AG10803 (cell line): ENCODE results near the gene RSRC2.
"Not testable (repeated sequence)": the region's sequence is repeated elsewhere in the genome, so short reads cannot be mapped to it uniquely, and the experiment has no call there.

Experiments used
- DNase-seq: peaks from one replicate; pipeline ENCODE4 v3.0.0; 2010; ENCODE audit warnings: low read depth
- H3K4me3 ChIP-seq: 2 replicates; pipeline ENCODE4 v1.5.1; 2011; ENCODE audit warnings: mild to moderate bottlenecking, low read length, control low read depth
- CTCF ChIP-seq: conservative IDR thresholded peaks from 2 replicates; pipeline ENCODE4 v1.5.1; 2011; ENCODE audit warnings: mild to moderate bottlenecking, low read length, control low read depth, inconsistent platforms

Gene RSRC2

GRCh38 chr12:122526683-122527477 is at the start of gene RSRC2, which contains the start of gene KNTC1:
RSRC2 (minus strand) TSS chr12:122526936; CDS start chr12:122526853, 83 bp downstream.
KNTC1 (plus strand) TSS chr12:122527249; CDS start chr12:122530064, 2,815 bp downstream.
- TF ChIP-seq CTCF, result no peak
- DNase-seq, result peak; percentile 99
- peak within 1 kb of the TSS; percentile 94 for H3K4me3 ChIP-seq

GRCh38 chr12:122571821-122572220 is 45.1 kb upstream of the RSRC2 start:
- no peak for DNase-seq
- TF ChIP-seq CTCF, result no peak
- H3K4me3 ChIP-seq, result no peak overlapping the region

GRCh38 chr12:122570006-122570405 is 43.3 kb upstream of the RSRC2 start:
- not testable (repeated sequence) for H3K4me3 ChIP-seq
- DNase-seq, result peak; percentile 3

- no peak for TF ChIP-seq CTCF
- no peak for DNase-seq
- no peak overlapping the region for H3K4me3 ChIP-seq
These were observed 42.6 kb upstream of the RSRC2 start for GRCh38 chr12:122569288-122569687.

- not testable (repeated sequence) for H3K4me3 ChIP-seq, DNase-seq
These were observed 40.1 kb upstream of the RSRC2 start for GRCh38 chr12:122566816-122567215.

GRCh38 chr12:122563361-122563760 is 36.6 kb upstream of the RSRC2 start:
- TF ChIP-seq CTCF, result no peak
- no peak for DNase-seq
- no peak overlapping the region for H3K4me3 ChIP-seq

GRCh38 chr12:122560138-122560537 is 33.4 kb upstream of the RSRC2 start:
- no peak for DNase-seq
- no peak overlapping the region for H3K4me3 ChIP-seq
- no peak for TF ChIP-seq CTCF

GRCh38 chr12:122558745-122559641 is 32.3 kb upstream of the RSRC2 start:
- no peak overlapping the region for H3K4me3 ChIP-seq
- TF ChIP-seq CTCF, result no peak
- no peak for DNase-seq
